ENCODE results near the gene NDUFB2.

GRCh38 chr7:140676306-140676705, 20.2 kb upstream of the NDUFB2 start:
- TF ChIP-seq EZH2 (IDR thresholded peaks at IDR 0.05; ENCODE audit: insufficient read depth, poor library complexity, severe bottlenecking) (no peak), EZH2phosphoT487 (IDR thresholded peaks at IDR 0.05; ENCODE audit: insufficient read depth, low read depth) (no peak)

Data from GM23248 (cell line).